Astrocyte (in vitro differentiated cells and primary cell): Measurements from ENCODE around the gene SRRM4. TPM values are rescaled to one million over a fixed set of nuclear protein-coding genes. Genes with fewer than 3 reads are reported as not detected.

Source experiments
- DNase-seq: peaks from one replicate; pipeline ENCODE4 v3.0.0-alpha.2; 2010; ENCODE audit warnings: low read depth
- FAIRE-seq: peaks from 2 replicates; lab custom pipeline; 2011; peaks lifted over from hg19 to GRCh38; lab: Jason Lieb, UNC
- H2AFZ ChIP-seq: 2 replicates; pipeline ENCODE4 v1.6.0; 2012; ENCODE audit warnings: low read depth, low read length, inconsistent platforms
- H3K27ac ChIP-seq: 2 replicates; pipeline ENCODE4 v1.5.1; 2011; ENCODE audit warnings: low read depth, low read length, inconsistent platforms
- H3K27me3 ChIP-seq: 2 replicates; pipeline ENCODE4 v1.6.0; 2011; ENCODE audit warnings: low read length, inconsistent platforms; ENCODE audit not compliant: insufficient read depth
- H3K36me3 ChIP-seq: 2 replicates; pipeline ENCODE4 v1.5.1; 2011; ENCODE audit warnings: low read length, inconsistent platforms; ENCODE audit not compliant: insufficient read depth
- H3K4me1 ChIP-seq: 2 replicates; pipeline ENCODE4 v1.5.1; 2011; ENCODE audit warnings: low read length, inconsistent platforms; ENCODE audit not compliant: insufficient read depth
- H3K4me2 ChIP-seq: 2 replicates; pipeline ENCODE4 v1.6.0; 2012; ENCODE audit warnings: low read length, inconsistent platforms
- H3K4me3 ChIP-seq: 2 replicates; pipeline ENCODE4 v1.5.1; 2011; ENCODE audit warnings: low read depth, mild to moderate bottlenecking, low read length, inconsistent platforms; ENCODE audit not compliant: insufficient read depth
- H3K79me2 ChIP-seq: 2 replicates; pipeline ENCODE4 v1.6.0; 2012; ENCODE audit warnings: mild to moderate bottlenecking, low read length, inconsistent platforms; ENCODE audit not compliant: insufficient read depth
- H3K9ac ChIP-seq: 2 replicates; pipeline ENCODE4 v1.6.0; 2012; ENCODE audit warnings: mild to moderate bottlenecking, low read length, inconsistent platforms
- H3K9me3 ChIP-seq: 2 replicates; pipeline ENCODE4 v1.5.1; 2012; ENCODE audit warnings: low read depth, mild to moderate bottlenecking, low read length, inconsistent platforms; ENCODE audit not compliant: insufficient read depth
- H4K20me1 ChIP-seq: 2 replicates; pipeline ENCODE4 v1.6.0; 2012; ENCODE audit warnings: low read length, inconsistent platforms; ENCODE audit not compliant: insufficient read depth
- H3K27ac Mint-ChIP-seq: one replicate; pipeline ENCODE4 v1.8.0; 2021; ENCODE audit warnings: mild to moderate bottlenecking, mixed read lengths; ENCODE audit not compliant: unreplicated experiment
- H3K27me3 Mint-ChIP-seq: one replicate; pipeline ENCODE4 v1.8.0; 2021; ENCODE audit warnings: low read depth, mixed read lengths; ENCODE audit not compliant: unreplicated experiment
- H3K36me3 Mint-ChIP-seq: one replicate; pipeline ENCODE4 v1.8.0; 2021; ENCODE audit warnings: low read depth, mixed read lengths; ENCODE audit not compliant: unreplicated experiment
- H3K4me1 Mint-ChIP-seq: one replicate; pipeline ENCODE4 v1.8.0; 2021; ENCODE audit warnings: low read depth, mixed read lengths; ENCODE audit not compliant: unreplicated experiment
- H3K4me3 Mint-ChIP-seq: one replicate; pipeline ENCODE4 v1.8.0; 2021; ENCODE audit warnings: mild to moderate bottlenecking, moderate library complexity, mixed read lengths; ENCODE audit not compliant: unreplicated experiment
- H3K9me3 Mint-ChIP-seq: one replicate; pipeline ENCODE4 v1.8.0; 2021; ENCODE audit warnings: mild to moderate bottlenecking, mixed read lengths; ENCODE audit not compliant: unreplicated experiment
- CTCF ChIP-seq: IDR thresholded peaks from 2 replicates; pipeline ENCODE4 v1.5.1; 2011; ENCODE audit warnings: low read depth, mild to moderate bottlenecking, inconsistent platforms, low read length, moderate library complexity; ENCODE audit not compliant: insufficient read depth
- EZH2 ChIP-seq: IDR thresholded peaks from 2 replicates; pipeline ENCODE4 v1.6.1; 2012; ENCODE audit warnings: mild to moderate bottlenecking, low read length, inconsistent platforms; ENCODE audit not compliant: insufficient read depth
- total RNA-seq: library from RNA; stranded (reverse); gene quantifications from 2 replicates; pipeline ENCODE4 v1.2.1, GENCODE V29; 2021

SRRM4 gene
- total RNA-seq, 1 donor from 2014 or later, result 0.30 TPM

- H3K9me3 ChIP-seq, result no peaks in the 10 kb centered on the region
- no peak overlapping the region for H3K9ac ChIP-seq
- no peak overlapping the region for H3K27ac Mint-ChIP-seq
- H3K27me3 Mint-ChIP-seq, result peaks cover 80% of the 10 kb centered on the region
- no peaks in the 10 kb centered on the region for H3K36me3 Mint-ChIP-seq
- H3K9me3 Mint-ChIP-seq, result peaks cover 2% of the 10 kb centered on the region
- H4K20me1 ChIP-seq, result no peaks in the 10 kb centered on the region
- FAIRE-seq, result no peak
- no peaks in the 10 kb centered on the region for H3K36me3 ChIP-seq
- H3K27me3 ChIP-seq, result peaks cover 3% of the 10 kb centered on the region
- H3K4me3 Mint-ChIP-seq, result no peak overlapping the region
- H3K79me2 ChIP-seq, result no peaks in the 10 kb centered on the region
- H3K27ac ChIP-seq, result no peak overlapping the region
- H3K4me2 ChIP-seq, result no peak overlapping the region
- H3K4me1 ChIP-seq, result no peaks in the 10 kb centered on the region
- no peak overlapping the region for H2AFZ ChIP-seq
- H3K4me3 ChIP-seq, result no peak overlapping the region
- H3K4me1 Mint-ChIP-seq, result no peaks in the 10 kb centered on the region
- TF ChIP-seq EZH2 (no peak), CTCF (no peak)
- no peak for DNase-seq
Measured at GRCh38 chr12:118986050-118986449, 4.7 kb downstream of the SRRM4 start.

GRCh38 chr12:118999107-118999506 lies 17.8 kb downstream of the SRRM4 start:
- Mint-ChIP-seq H3K36me3 (no peaks in the 10 kb centered on the region), H3K4me1 (no peaks in the 10 kb centered on the region), H3K27me3 (peaks cover 19% of the 10 kb centered on the region), H3K4me3 (no peak overlapping the region), H3K9me3 (no peaks in the 10 kb centered on the region), H3K27ac (no peak overlapping the region)
- H3K9me3 ChIP-seq, result no peaks in the 10 kb centered on the region
- no peak overlapping the region for H2AFZ ChIP-seq
- no peak overlapping the region for H3K4me2 ChIP-seq
- no peaks in the 10 kb centered on the region for H3K79me2 ChIP-seq
- H3K36me3 ChIP-seq, result no peaks in the 10 kb centered on the region
- TF ChIP-seq EZH2, result no peak
- TF ChIP-seq CTCF, result no peak
- no peaks in the 10 kb centered on the region for H4K20me1 ChIP-seq
- no peaks in the 10 kb centered on the region for H3K27me3 ChIP-seq
- no peak overlapping the region for H3K4me3 ChIP-seq
- no peak overlapping the region for H3K27ac ChIP-seq
- H3K4me1 ChIP-seq, result no peaks in the 10 kb centered on the region
- no peak overlapping the region for H3K9ac ChIP-seq
- DNase-seq (no peak), FAIRE-seq (no peak)

GRCh38 chr12:119005085-119005484 lies 23.7 kb downstream of the SRRM4 start:
- Histone ChIP-seq H3K36me3 (no peaks in the 10 kb centered on the region), H3K4me3 (no peak overlapping the region), H3K4me1 (no peaks in the 10 kb centered on the region), H3K27me3 (no peaks in the 10 kb centered on the region), H3K9me3 (no peaks in the 10 kb centered on the region), H2AFZ (no peak overlapping the region), H3K9ac (no peak overlapping the region), H4K20me1 (no peaks in the 10 kb centered on the region), H3K79me2 (no peaks in the 10 kb centered on the region), H3K4me2 (no peak overlapping the region), H3K27ac (no peak overlapping the region)
- Mint-ChIP-seq H3K4me3 (no peak overlapping the region), H3K27me3 (peaks cover 8% of the 10 kb centered on the region), H3K9me3 (peaks cover 2% of the 10 kb centered on the region), H3K27ac (no peak overlapping the region), H3K36me3 (no peaks in the 10 kb centered on the region), H3K4me1 (no peaks in the 10 kb centered on the region)
- DNase-seq (no peak), FAIRE-seq (no peak)
- TF ChIP-seq CTCF (no peak), EZH2 (no peak)
